ENCODE measurements around the gene FBXO4. TPM values are rescaled to one million over a fixed set of nuclear protein-coding genes. Genes with fewer than 3 reads are reported as not detected.

FBXO4 gene
- total RNA-seq (10 to 100 TPM in 7 of 9 donors, 1 to 10 TPM in 2; 8.7 to 17.3 (median 13.8) TPM), polyA plus RNA-seq (10 to 100 TPM; 12.1 to 15.4 (median 13.7) TPM)
- long read RNA-seq, donor 1, transcript FBXO4-201 (7 exons, 1,682 nt), result major isoform, 5 of 5 reads
- long read RNA-seq, donor 1, partial matches to known transcripts, result 0 of 5 reads
- long read RNA-seq, donor 1, other reads (novel, unspliced or antisense), result 0 of 5 reads
- long read RNA-seq, donor 2, partial matches to known transcripts, result 0 of 1 reads
- long read RNA-seq, donor 2, other reads (novel, unspliced or antisense), result 0 of 1 reads
- long read RNA-seq, donor 3, partial matches to known transcripts, result 0 of 2 reads
- long read RNA-seq, donor 3, other reads (novel, unspliced or antisense), result 0 of 2 reads
- long read RNA-seq, donor 4, transcript FBXO4-201 (7 exons, 1,682 nt), result major isoform, 10 of 15 reads
- long read RNA-seq, donor 4, partial matches to known transcripts, result 1 of 15 reads
- long read RNA-seq, donor 4, other reads (novel, unspliced or antisense), result 2 of 15 reads
- long read RNA-seq, donor 5, transcript FBXO4-201 (7 exons, 1,682 nt), result major isoform, 12 of 20 reads
- long read RNA-seq, donor 5, partial matches to known transcripts, result 0 of 20 reads
- long read RNA-seq, donor 5, other reads (novel, unspliced or antisense), result 5 of 20 reads
- long read RNA-seq, donor 6, transcript FBXO4-201 (7 exons, 1,682 nt), result major isoform, 6 of 8 reads
- long read RNA-seq, donor 6, partial matches to known transcripts, result 0 of 8 reads
- long read RNA-seq, donor 6, other reads (novel, unspliced or antisense), result 1 of 8 reads
- long read RNA-seq, donor 7, partial matches to known transcripts, result 0 of 1 reads
- long read RNA-seq, donor 7, other reads (novel, unspliced or antisense), result 0 of 1 reads
- long read RNA-seq, donor 8, partial matches to known transcripts, result 0 of 2 reads
- long read RNA-seq, donor 8, other reads (novel, unspliced or antisense), result 0 of 2 reads
- long read RNA-seq, donor 9, partial matches to known transcripts, result 0 of 1 reads
- long read RNA-seq, donor 9, other reads (novel, unspliced or antisense), result 0 of 1 reads
- long read RNA-seq, donor 10, result 0 reads

- intact Hi-C loops (cut with DNase I), result no loop called here
- no peaks in the 10 kb centered on the region for H3K9me3 ChIP-seq (replicated peaks in 1 of 3)
- H3K4me3 ChIP-seq, result peak within 1 kb of the TSS in 3 of 4 donors; percentile 67 to 93 (median 79)
- H3K4me1 ChIP-seq (replicated peaks in 1 of 2), result peaks cover 0 to 17% of the 10 kb centered on the region in 2 donors
- TF ChIP-seq CTCF (IDR thresholded peaks at IDR 0.05) (peak in 5 of 6 experiments; percentile 12 to 46 (median 22)), POLR2A (IDR thresholded peaks at IDR 0.05) (peak; percentile 65 to 78)
- 0 to 3% (median 1%) methylated on average over 8 to 60 of the region's 60 CpGs for WGBS, 4 donors
- peak within 1 kb of the TSS; percentile 71 to 97 (median 92) for H3K27ac ChIP-seq
- DNase-seq, result peak; percentile 84 to 89 (median 85)
- H3K36me3 ChIP-seq (replicated peaks in 1 of 2), result peaks cover 0 to 8% of the 10 kb centered on the region in 2 donors
- H3K27me3 ChIP-seq, result no peaks in the 10 kb centered on the region
Measured at GRCh38 chr5:41924872-41925554, at the start of gene FBXO4. TSS of gene FBXO4 (plus strand) at chr5:41925281. CDS start at chr5:41925310, 29 bp downstream.

GRCh38 chr5:41876678-41877077 is 48.4 kb upstream of the FBXO4 start:
- WGBS, 4 donors, result 66 to 76% (median 67%) methylated on average over 2 of the region's 2 CpGs
- DNase-seq, result no peak
- no peaks in the 10 kb centered on the region for H3K27me3 ChIP-seq
- no peak overlapping the region for H3K27ac ChIP-seq
- no peaks in the 10 kb centered on the region for H3K9me3 ChIP-seq (replicated peaks in 1 of 3)
- no peak overlapping the region for H3K4me3 ChIP-seq
- TF ChIP-seq POLR2A (IDR thresholded peaks at IDR 0.05), result no peak
- no peak for TF ChIP-seq CTCF (IDR thresholded peaks at IDR 0.05)
- intact Hi-C loops (cut with DNase I), result no loop called here
- no peaks in the 10 kb centered on the region for H3K36me3 ChIP-seq (replicated peaks in 1 of 2)
- no peaks in the 10 kb centered on the region for H3K4me1 ChIP-seq (replicated peaks in 1 of 2)

GRCh38 chr5:41877408-41877807 is 47.7 kb upstream of the FBXO4 start:
- DNase-seq, result no peak
- TF ChIP-seq POLR2A (IDR thresholded peaks at IDR 0.05) (no peak), CTCF (IDR thresholded peaks at IDR 0.05) (no peak)
- Histone ChIP-seq H3K27me3 (no peaks in the 10 kb centered on the region), H3K36me3 (replicated peaks in 1 of 2) (no peaks in the 10 kb centered on the region), H3K4me1 (replicated peaks in 1 of 2) (no peaks in the 10 kb centered on the region), H3K27ac (no peak overlapping the region), H3K9me3 (replicated peaks in 1 of 3) (no peaks in the 10 kb centered on the region), H3K4me3 (no peak overlapping the region)
- intact Hi-C loops (cut with DNase I), result no loop called here
- WGBS, 4 donors, result 94 to 100% (median 96%) methylated on average over 1 of the region's 1 CpG
